ENCODE measurements around the gene TSPAN4.

- no peak for TF ChIP-seq ZNF274 (IDR thresholded peaks at IDR 0.05; ENCODE audit: low read depth, low read length)
- no peak for TF ChIP-seq YY1 (IDR thresholded peaks at IDR 0.05; ENCODE audit: insufficient read depth, insufficient read length)
Observed at GRCh38 chr11:914747-915501, 72.3 kb downstream of the TSPAN4 start.

Measured in NT2/D1 (cell line).